ENCODE results near the gene PAM. TPM values are rescaled to one million over a fixed set of nuclear protein-coding genes. Genes with fewer than 3 reads are reported as not detected.
A peak's percentile ranks its signal among the peaks of the same experiment; 100 is the strongest.
"Not testable (repeated sequence)": the region's sequence is repeated elsewhere in the genome, so short reads cannot be mapped to it uniquely, and the experiment has no call there.

The PAM gene
- total RNA-seq, 1 experiment from 2014 or later: 257 TPM

- H3K4me2 ChIP-seq (ENCODE audit: low read length); intact Hi-C loops (cut with micrococcal nuclease); H2AFZ ChIP-seq (ENCODE audit: low read depth, low read length, poor library complexity, severe bottlenecking); H3K27ac ChIP-seq (ENCODE audit: low read depth, low read length); H3K4me3 ChIP-seq (replicated peaks in 1 of 2; ENCODE audit: low read depth in 1 of 2, low read length in 2 of 2); H3K9me2 ChIP-seq (ENCODE audit: insufficient read depth); RAD21 ChIA-PET (ENCODE audit: low non-redundant PET in 1 of 2, low total read pairs in 2 of 2, uncharacterized antibody in 2 of 2, unreplicated experiment in 2 of 2); DNase-seq (ENCODE audit: low read depth, low spot score); H3K9ac ChIP-seq (ENCODE audit: low read length); H3K27me3 ChIP-seq (ENCODE audit: insufficient read depth, low read length); H3K9me3 ChIP-seq (ENCODE audit: control insufficient read depth in 1 of 2, insufficient read depth in 1 of 2, low read depth in 1 of 2, low read length in 2 of 2); POLR2A ChIA-PET; ATAC-seq; H3K36me3 ChIP-seq (ENCODE audit: control insufficient read depth in 1 of 2, insufficient read depth in 2 of 2, low read length in 2 of 2); BruUV-seq (replicated peaks); H4K20me1 ChIP-seq (ENCODE audit: insufficient read depth): not testable (repeated sequence)
- CTCF ChIA-PET: interaction anchor here (1.6 kb wide), 1 partner anchor 28 kb away, joined by 3 read pairs; no protein-coding TSS in a partner anchor
- peaks cover 21 to 34% of the 10 kb centered on the region in 2 experiments for H3K4me1 ChIP-seq (ENCODE audit: control insufficient read depth in 1 of 2, insufficient read depth in 2 of 2, low read length in 2 of 2)
- H3K79me2 ChIP-seq (ENCODE audit: insufficient read depth, low read length): peaks cover 16% of the 10 kb centered on the region
Measured at GRCh38 chr5:102751903-102752376, 3.2 kb upstream of the PAM start.

- Histone ChIP-seq H3K36me3 (ENCODE audit: control insufficient read depth in 1 of 2, insufficient read depth in 2 of 2, low read length in 2 of 2) (no peaks in the 10 kb centered on the region), H3K9me2 (ENCODE audit: insufficient read depth) (no peaks in the 10 kb centered on the region), H4K20me1 (ENCODE audit: insufficient read depth) (no peaks in the 10 kb centered on the region), H3K9ac (ENCODE audit: low read length) (peak overlapping the region; percentile 95), H3K79me2 (ENCODE audit: insufficient read depth, low read length) (peaks cover 38% of the 10 kb centered on the region), H3K27ac (ENCODE audit: low read depth, low read length) (peak overlapping the region; percentile 82), H3K27me3 (ENCODE audit: insufficient read depth, low read length) (no peaks in the 10 kb centered on the region), H3K4me2 (ENCODE audit: low read length) (peak overlapping the region; percentile 91), H3K9me3 (ENCODE audit: control insufficient read depth in 1 of 2, insufficient read depth in 1 of 2, low read depth in 1 of 2, low read length in 2 of 2) (no peaks in the 10 kb centered on the region), H2AFZ (ENCODE audit: low read depth, low read length, poor library complexity, severe bottlenecking) (peak overlapping the region; percentile 63), H3K4me3 (replicated peaks in 1 of 2; ENCODE audit: low read depth in 1 of 2, low read length in 2 of 2) (peak overlapping the region; percentile 95 to 99), H3K4me1 (ENCODE audit: control insufficient read depth in 1 of 2, insufficient read depth in 2 of 2, low read length in 2 of 2) (peaks cover 20 to 38% of the 10 kb centered on the region in 2 experiments)
- BruUV-seq (replicated peaks): TSS peak; percentile 44
- RAD21 ChIA-PET (ENCODE audit: low non-redundant PET in 1 of 2, low total read pairs in 2 of 2, uncharacterized antibody in 2 of 2, unreplicated experiment in 2 of 2): no interaction called here
- POLR2A ChIA-PET: no interaction called here
- no peak; the same call in 1 of the 2 replicates for ATAC-seq
- TF ChIP-seq TCF7L2 (IDR thresholded peaks at IDR 0.05; ENCODE audit: borderline replicate concordance, extremely low read depth, insufficient read depth, insufficient read length): no peak
- TF ChIP-seq EZH2 (IDR thresholded peaks at IDR 0.05): no peak
- no peak for TF ChIP-seq ZNF274 (IDR thresholded peaks at IDR 0.05; ENCODE audit: low read depth, low read length)
- DNase-seq (ENCODE audit: low read depth, low spot score): no peak
- intact Hi-C loops (cut with micrococcal nuclease): loop anchor here (1.0 kb wide), 1 partner anchor 42 kb away; no protein-coding TSS in a partner anchor
- CTCF ChIA-PET: interaction anchor here (0.7 kb wide), 1 partner anchor 73 kb away, joined by 3 read pairs; no protein-coding TSS in a partner anchor
Measured at GRCh38 chr5:102753889-102754766, 977 bp upstream of the PAM start.
